ENCODE data around the gene NSG2. TPM values are rescaled to one million over a fixed set of nuclear protein-coding genes. Genes with fewer than 3 reads are reported as not detected.

NSG2 gene
- total RNA-seq, 2 donors from 2014 or later = not detected

- no peak for ATAC-seq (ENCODE audit: insufficient number of reproducible peaks, low FRiP score, low read depth)
- no peaks in the 10 kb centered on the region for H3K4me1 ChIP-seq (ENCODE audit: control insufficient read depth in 1 of 2, low read depth in 2 of 2)
- no peaks in the 10 kb centered on the region for H3K27me3 ChIP-seq (replicated peaks; ENCODE audit: insufficient read depth)
- DNase-seq (ENCODE audit: low spot score) = no peak
- no peaks in the 10 kb centered on the region for H3K9me3 ChIP-seq
- H3K27ac ChIP-seq = no peak overlapping the region
- TF ChIP-seq CTCF (IDR thresholded peaks at IDR 0.05) = no peak
- no peaks in the 10 kb centered on the region for H3K36me3 ChIP-seq
- H3K4me3 ChIP-seq = no peak overlapping the region
These were observed 7.1 kb downstream of the NSG2 start for GRCh38 chr5:174052636-174053035.

GRCh38 chr5:174053905-174054304 is 8.4 kb downstream of the NSG2 start:
- Histone ChIP-seq H3K27ac (no peak overlapping the region), H3K9me3 (no peaks in the 10 kb centered on the region), H3K4me1 (ENCODE audit: control insufficient read depth in 1 of 2, low read depth in 2 of 2) (no peaks in the 10 kb centered on the region), H3K36me3 (no peaks in the 10 kb centered on the region), H3K27me3 (replicated peaks; ENCODE audit: insufficient read depth) (no peaks in the 10 kb centered on the region), H3K4me3 (no peak overlapping the region)
- DNase-seq (ENCODE audit: low spot score) (no peak), ATAC-seq (ENCODE audit: insufficient number of reproducible peaks, low FRiP score, low read depth) (no peak)
- TF ChIP-seq CTCF (IDR thresholded peaks at IDR 0.05) = no peak

GRCh38 chr5:174056064-174056847 is 10.8 kb downstream of the NSG2 start:
- H3K27ac ChIP-seq = no peak overlapping the region
- no peak for TF ChIP-seq CTCF (IDR thresholded peaks at IDR 0.05)
- ATAC-seq (ENCODE audit: insufficient number of reproducible peaks, low FRiP score, low read depth) (no peak), DNase-seq (ENCODE audit: low spot score) (no peak)
- H3K27me3 ChIP-seq (replicated peaks; ENCODE audit: insufficient read depth) = no peaks in the 10 kb centered on the region
- no peaks in the 10 kb centered on the region for H3K36me3 ChIP-seq
- no peaks in the 10 kb centered on the region for H3K9me3 ChIP-seq
- H3K4me3 ChIP-seq = no peak overlapping the region
- no peaks in the 10 kb centered on the region for H3K4me1 ChIP-seq (ENCODE audit: control insufficient read depth in 1 of 2, low read depth in 2 of 2)

GRCh38 chr5:174057206-174057605 is 11.7 kb downstream of the NSG2 start:
- Histone ChIP-seq H3K4me3 (no peak overlapping the region), H3K9me3 (no peaks in the 10 kb centered on the region), H3K27me3 (replicated peaks; ENCODE audit: insufficient read depth) (no peaks in the 10 kb centered on the region), H3K4me1 (ENCODE audit: control insufficient read depth in 1 of 2, low read depth in 2 of 2) (no peaks in the 10 kb centered on the region), H3K36me3 (no peaks in the 10 kb centered on the region), H3K27ac (no peak overlapping the region)
- ATAC-seq (ENCODE audit: insufficient number of reproducible peaks, low FRiP score, low read depth) (no peak), DNase-seq (ENCODE audit: low spot score) (no peak)
- TF ChIP-seq CTCF (IDR thresholded peaks at IDR 0.05) = no peak

- H3K36me3 ChIP-seq = no peaks in the 10 kb centered on the region
- H3K4me3 ChIP-seq = no peak overlapping the region
- H3K4me1 ChIP-seq (ENCODE audit: control insufficient read depth in 1 of 2, low read depth in 2 of 2) = no peaks in the 10 kb centered on the region
- H3K27me3 ChIP-seq (replicated peaks; ENCODE audit: insufficient read depth) = no peaks in the 10 kb centered on the region
- no peak overlapping the region for H3K27ac ChIP-seq
- ATAC-seq (ENCODE audit: insufficient number of reproducible peaks, low FRiP score, low read depth) (no peak), DNase-seq (ENCODE audit: low spot score) (no peak)
- no peak for TF ChIP-seq CTCF (IDR thresholded peaks at IDR 0.05)
- no peaks in the 10 kb centered on the region for H3K9me3 ChIP-seq
These were observed 13.1 kb downstream of the NSG2 start for GRCh38 chr5:174058433-174059122.

Measured in thoracic aorta (tissue), 2 donors.